GM19043 (cell line): ENCODE data around the gene CITED4.

ENCODE experiments used
- ATAC-seq: cut with Tn5 transposase; IDR thresholded peaks from one replicate; pipeline ENCODE4 v1.9.1; 2021; ENCODE audit warnings: low read depth; ENCODE audit not compliant: unreplicated experiment

Gene CITED4

DNA sequence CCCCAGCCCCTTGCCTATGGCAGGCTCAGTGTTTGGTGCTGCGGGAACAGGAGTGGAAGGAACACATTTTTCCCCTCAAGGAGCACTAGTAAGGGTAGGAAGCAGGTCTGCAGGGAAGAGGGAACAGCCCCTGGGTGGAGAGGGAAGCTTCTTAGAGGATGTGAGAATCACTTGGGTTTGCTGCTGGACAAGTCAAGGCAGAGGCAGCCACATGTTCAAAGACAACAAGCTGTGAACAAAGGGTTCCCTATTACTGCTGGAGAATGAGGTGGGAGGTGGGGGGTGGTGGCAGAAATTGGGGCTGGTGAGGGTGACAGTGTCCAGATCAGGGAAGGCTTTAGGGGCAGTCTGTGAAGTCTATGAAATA, 24.8 kb upstream of the CITED4 start:
- no peak for ATAC-seq

GRCh38 chr1:40886318-40887011, 24.3 kb upstream of the CITED4 start:
- ATAC-seq = no peak

GRCh38 chr1:40884055-40884795, 22.1 kb upstream of the CITED4 start:
- no peak for ATAC-seq

GRCh38 chr1:40880813-40881549, 18.8 kb upstream of the CITED4 start:
- ATAC-seq = no peak

DNA sequence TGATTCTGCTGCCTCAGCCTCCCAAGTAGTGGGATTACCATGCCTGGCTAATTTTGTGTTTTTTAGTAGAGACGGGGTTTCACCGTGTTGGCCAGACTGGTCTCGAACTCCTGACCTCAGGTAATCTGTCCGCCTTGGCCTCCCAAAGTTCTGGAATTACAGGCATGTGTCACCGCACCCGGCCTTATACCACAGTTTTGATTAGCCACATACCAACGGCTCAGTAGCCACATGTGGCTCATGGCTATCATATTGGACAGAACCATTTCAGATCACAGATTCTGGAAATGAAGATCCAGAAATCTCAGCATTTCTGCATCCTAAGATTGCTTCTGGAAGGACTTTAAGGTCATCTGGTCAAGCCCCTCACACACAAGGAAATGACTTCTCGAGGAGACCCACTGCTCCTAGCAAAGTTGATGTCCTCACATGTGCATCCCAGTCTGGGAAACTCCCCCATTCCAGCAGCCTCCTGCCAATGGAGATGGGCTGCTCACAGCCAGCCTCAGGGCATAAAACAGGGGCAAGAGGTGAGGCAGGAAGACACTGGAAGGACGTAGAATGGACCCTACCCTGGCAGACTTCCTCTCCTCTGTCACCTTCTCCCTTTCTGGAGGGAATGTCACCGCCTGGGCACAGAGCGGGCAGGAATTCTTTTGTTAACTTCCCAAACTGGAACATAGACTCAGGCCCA, 17.5 kb upstream of the CITED4 start:
- no peak for ATAC-seq

DNA sequence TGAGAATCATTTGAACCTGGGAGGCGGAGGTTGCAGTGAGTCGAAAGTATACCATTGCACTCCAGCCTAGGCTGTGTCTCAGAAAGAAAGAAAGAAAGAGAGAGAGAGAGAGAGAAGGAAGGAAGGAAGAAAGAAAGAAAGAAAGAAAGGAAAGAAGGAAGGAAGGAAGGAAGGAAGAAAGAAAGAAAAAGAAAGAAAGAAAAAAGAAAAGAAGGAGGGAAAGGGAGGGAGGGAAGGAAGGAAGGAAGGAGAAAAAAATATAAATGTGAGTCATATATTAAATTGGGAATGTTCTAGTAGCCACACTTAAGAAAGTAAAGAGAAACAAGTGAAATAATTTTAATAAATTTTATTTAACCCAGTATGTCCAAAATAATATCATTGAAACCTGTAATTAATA, 16.7 kb upstream of the CITED4 start:
- no peak for ATAC-seq

- no peak for ATAC-seq
Measured at GRCh38 chr1:40877698-40878097, 15.5 kb upstream of the CITED4 start.

- ATAC-seq = no peak
Measured at GRCh38 chr1:40876891-40877290, 14.7 kb upstream of the CITED4 start.

GRCh38 chr1:40876436-40876761, 14.2 kb upstream of the CITED4 start:
- ATAC-seq = no peak

DNA sequence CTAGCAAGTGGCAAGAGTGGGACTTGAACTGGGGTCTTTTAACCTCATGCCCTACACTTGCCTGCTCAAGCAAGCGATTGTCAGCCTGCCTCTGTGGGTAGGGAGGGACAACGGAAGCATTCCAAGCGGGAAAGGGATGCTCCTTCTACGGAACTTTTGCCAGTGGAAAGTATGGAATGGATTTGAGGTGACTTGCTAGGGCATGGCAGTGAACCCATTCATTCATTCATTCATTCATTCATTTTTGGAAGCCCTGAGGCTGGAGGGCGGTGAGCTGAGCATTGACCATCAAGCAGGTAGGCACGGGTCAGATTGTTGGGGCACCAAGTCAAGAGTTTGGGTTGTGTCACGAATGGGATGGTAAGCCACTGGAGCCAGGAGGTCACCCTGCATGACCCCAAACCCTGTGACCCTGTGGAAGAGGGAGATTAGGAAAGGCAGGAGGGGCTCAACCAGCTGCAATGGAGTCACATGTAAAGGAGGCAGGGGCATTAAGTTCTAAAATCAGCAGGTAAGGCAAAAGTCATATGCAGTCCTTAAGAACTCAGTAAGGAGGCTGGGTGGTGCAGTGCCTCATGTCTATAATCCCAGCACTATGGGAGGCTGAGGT, 11.8 kb upstream of the CITED4 start:
- no peak for ATAC-seq

- no peak for ATAC-seq
Measured at GRCh38 chr1:40872276-40872675, 10.1 kb upstream of the CITED4 start.

DNA sequence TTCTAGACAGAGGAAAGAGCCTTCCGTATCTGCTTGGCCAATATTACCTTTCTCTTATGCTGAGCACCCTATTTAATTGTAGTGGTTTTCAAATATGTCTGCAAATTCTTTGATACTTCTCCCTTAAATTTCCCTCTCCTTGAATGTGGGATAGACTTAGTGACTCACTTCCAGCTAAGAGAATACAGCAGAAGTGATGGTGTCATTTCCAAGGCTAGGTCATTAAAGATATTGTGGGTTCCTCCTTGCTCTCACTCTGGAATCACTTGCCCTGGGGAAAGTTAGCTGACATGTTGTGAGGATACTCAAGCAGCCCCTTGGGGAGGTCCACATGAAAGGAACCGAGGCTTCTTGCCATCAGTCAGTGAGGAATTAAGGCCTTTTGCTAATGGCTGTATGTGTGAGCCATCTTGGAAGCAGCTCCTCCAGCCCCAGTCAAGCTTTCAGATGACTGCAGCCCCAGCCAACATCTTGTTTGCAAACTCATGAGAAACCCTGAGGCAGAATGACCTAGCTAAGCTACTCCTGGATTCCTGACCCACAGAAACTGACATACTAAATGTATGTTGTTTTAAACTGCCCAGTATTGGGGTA, 8.1 kb upstream of the CITED4 start:
- no peak for ATAC-seq

DNA sequence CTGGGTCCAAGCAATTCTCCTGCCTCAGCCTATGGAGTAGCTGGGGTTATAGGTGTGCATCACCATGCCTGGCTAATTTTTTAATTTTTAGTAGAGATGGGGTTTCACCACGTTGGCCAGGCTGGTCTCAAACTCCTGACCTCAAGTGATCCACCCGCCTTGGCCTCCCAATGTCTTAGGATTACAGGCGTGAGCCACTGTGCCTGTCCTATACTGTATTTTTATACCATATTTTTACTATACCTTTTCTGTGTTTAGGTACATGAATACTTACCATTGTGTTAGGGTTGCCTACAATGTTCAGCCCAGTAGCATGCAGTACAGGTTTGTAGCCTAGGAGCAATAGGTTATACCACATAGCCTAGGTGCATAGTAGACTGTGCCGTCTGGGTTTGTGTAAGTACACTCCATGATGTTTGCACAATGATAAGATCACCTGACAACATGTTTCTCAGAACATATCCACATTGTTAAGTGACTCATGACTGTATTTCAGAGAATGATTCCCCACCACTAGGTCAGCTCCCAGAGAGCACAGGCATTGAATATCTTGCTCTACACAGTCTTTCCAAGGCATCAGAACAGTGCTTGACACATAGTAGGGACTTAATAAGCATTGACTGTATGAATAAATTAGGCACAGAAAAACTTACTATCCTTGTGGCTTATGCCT, 6.0 kb upstream of the CITED4 start:
- no peak for ATAC-seq

GRCh38 chr1:40861224-40862003, 749 bp downstream of the CITED4 start:
- ATAC-seq = no peak

DNA sequence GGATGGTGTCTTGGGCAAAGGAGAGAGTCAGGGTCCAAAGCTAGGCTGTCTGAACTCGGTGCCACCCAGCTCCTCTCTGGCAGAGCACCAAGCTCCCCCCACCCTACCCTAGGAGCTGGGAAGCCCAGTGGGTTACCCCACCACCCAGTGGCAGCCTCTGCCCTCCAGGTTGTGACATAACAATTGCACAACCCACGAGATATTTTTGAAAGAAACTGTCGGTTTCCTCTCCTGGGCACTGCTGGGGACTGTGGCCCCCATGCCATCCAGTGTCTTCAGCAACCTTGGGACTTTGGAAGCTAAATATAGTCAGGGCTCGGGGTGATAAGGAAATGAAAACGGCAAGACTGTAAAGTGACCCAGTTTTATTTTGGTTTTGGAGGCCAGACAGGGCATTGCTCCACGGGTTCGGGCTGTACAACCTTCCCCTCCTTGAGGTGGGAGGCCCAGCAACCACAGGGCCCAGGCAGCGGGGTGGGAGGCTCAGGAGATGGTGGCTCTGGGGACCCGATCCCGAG, 1.4 kb downstream of the CITED4 start:
- ATAC-seq = no peak

GRCh38 chr1:40858856-40859416, 3.2 kb downstream of the CITED4 start:
- ATAC-seq = no peak

DNA sequence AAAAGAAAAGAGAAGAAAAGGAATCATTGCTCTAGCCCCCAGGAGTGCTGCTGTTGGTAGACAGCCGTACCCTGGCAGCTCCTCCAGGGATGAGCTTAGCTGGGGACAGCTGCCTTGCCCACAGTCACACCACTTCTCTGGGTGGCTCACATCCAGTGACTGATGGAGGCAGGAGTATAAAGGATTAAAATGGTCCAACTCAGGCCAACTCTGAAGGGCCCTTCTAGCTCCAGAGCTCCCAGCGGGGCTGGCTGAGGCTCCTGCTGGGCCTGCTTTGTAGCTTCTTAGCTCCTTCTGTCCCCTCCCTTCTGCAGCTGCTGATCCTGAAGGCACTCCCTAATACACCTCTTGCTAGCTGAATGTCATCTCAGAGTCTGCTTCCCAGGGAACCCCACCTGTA, 4.4 kb downstream of the CITED4 start:
- ATAC-seq = no peak

GRCh38 chr1:40856656-40857302, 5.4 kb downstream of the CITED4 start:
- no peak for ATAC-seq
